ENCODE results near the gene CST6.

DNA sequence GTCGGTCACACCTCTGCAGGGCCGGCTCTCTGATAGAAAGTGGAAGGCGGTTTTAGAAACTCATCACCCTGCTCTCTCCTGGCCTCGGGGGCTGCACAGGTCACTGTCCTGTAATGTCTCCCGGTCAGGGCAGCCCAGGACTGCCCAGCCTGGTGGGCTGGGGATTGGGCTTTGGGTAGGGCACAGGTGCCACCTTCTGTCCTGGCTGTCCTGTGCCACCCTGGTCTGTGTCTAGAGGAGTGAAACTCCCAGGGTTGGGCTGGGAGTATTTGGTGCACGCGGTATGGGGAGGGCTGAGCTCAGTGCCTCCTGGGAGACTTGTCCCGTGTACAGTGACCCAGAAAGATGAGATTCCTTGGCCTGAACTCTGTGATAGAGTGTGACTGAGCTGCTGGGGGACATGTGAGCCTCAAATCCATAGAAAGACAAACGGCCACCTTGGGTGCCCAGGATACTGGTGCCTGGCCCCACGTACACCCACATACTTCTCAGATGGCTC, 32.5 kb upstream of the CST6 start:
- TF ChIP-seq GATA3 (IDR thresholded peaks at IDR 0.05; ENCODE audit: low read depth, low read length), result no peak
- TF ChIP-seq GATA2 (IDR thresholded peaks at IDR 0.05; ENCODE audit: low read depth, low read length), result no peak
